Esophagus squamous epithelium (tissue), 4 donors: ENCODE results near the gene TLE5.

Experiments used
- POLR2A ChIP-seq, 4 donors: fragments of 450-650 bp; IDR thresholded peaks; one replicate each; pipeline ENCODE4 v1.6.1; 2017; ENCODE audit warnings: antibody characterized with exemption in 4 of 4, mild to moderate bottlenecking in 4 of 4, moderate library complexity in 3 of 4
- TF ChIP-seq, protein P1 (sequence below), 6 experiments: fragments of 450-650 bp in 4 of 6; fragments of 200-600 bp in 2 of 6; sonication (generic) in 2 of 6; IDR thresholded peaks; one replicate each; pipeline ENCODE4 v1.5.1; 2016 to 2019; ENCODE audit warnings: antibody characterized with exemption in 6 of 6, mild to moderate bottlenecking in 4 of 6, moderate library complexity in 4 of 6

DNA sequence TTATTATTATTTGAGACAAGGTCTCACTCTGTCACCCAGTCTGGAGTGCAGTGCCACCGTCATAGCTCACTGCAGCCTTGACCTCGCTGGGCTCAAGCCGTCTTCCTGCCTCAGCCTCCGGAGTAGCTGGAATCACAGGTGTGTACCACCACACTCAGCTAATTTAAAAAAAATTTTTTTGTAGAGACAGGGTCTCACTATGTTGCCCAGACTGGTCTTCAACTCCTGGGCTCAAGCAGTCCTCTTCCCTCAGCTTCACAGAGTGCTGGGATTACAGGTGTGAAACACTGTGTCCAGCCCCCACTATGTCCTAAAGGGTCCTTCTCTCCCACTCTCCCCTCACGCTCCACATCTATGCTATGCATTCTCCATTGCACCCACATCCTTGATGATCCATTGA, 24.1 kb downstream of the TLE5 start:
- TF ChIP-seq, protein P1, sequence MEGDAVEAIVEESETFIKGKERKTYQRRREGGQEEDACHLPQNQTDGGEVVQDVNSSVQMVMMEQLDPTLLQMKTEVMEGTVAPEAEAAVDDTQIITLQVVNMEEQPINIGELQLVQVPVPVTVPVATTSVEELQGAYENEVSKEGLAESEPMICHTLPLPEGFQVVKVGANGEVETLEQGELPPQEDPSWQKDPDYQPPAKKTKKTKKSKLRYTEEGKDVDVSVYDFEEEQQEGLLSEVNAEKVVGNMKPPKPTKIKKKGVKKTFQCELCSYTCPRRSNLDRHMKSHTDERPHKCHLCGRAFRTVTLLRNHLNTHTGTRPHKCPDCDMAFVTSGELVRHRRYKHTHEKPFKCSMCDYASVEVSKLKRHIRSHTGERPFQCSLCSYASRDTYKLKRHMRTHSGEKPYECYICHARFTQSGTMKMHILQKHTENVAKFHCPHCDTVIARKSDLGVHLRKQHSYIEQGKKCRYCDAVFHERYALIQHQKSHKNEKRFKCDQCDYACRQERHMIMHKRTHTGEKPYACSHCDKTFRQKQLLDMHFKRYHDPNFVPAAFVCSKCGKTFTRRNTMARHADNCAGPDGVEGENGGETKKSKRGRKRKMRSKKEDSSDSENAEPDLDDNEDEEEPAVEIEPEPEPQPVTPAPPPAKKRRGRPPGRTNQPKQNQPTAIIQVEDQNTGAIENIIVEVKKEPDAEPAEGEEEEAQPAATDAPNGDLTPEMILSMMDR (IDR thresholded peaks at IDR 0.05) = no peak
- no peak for TF ChIP-seq POLR2A (IDR thresholded peaks at IDR 0.05)
